GM18909 (cell line): ENCODE data around the gene RASA4B.
"Not testable (repeated sequence)": the region's sequence is repeated elsewhere in the genome, so short reads cannot be mapped to it uniquely, and the experiment has no call there.

ENCODE experiments used
- ATAC-seq: cut with Tn5 transposase; IDR thresholded peaks from one replicate; pipeline ENCODE4 v1.9.1; 2021; ENCODE audit warnings: mild to moderate bottlenecking; ENCODE audit not compliant: unreplicated experiment, poor library complexity

The RASA4B gene

DNA sequence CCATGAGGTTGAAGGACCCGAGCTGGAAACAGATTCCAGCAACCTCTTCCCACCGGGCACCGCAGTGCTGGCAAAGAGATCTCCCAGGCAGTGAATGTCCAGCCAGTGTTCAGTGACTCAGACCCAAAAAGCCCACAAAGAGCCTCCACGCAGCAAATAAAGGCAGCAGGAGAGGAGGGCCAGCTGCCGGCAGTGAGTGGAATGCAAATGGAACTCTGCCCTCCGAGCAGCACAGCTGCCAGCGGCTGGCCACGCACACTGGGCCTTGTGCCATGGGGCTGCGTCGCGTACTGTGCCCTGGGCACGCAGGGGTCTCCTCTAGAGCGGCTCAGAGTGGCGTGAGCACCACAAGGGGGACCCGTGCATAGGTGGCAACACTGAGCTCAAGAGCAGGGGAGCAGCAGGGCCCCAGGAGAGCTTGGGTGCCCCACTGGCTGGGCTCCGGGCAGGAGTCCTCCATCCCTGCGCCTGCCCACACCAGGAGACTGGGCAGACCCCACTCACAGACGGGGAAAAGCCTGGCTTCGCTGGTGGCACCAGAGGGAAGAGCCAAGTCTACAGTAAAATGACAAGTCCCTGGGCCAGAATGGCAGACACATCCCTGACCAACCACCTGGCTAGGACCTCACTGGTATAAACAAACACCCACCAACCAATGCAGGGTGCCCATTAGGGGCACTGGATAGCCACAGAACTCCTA lies 42.7 kb downstream of the RASA4B start:
- not testable (repeated sequence) for ATAC-seq

- not testable (repeated sequence) for ATAC-seq
These were observed 43.5 kb downstream of the RASA4B start for GRCh38 chr7:102474116-102474515.

DNA sequence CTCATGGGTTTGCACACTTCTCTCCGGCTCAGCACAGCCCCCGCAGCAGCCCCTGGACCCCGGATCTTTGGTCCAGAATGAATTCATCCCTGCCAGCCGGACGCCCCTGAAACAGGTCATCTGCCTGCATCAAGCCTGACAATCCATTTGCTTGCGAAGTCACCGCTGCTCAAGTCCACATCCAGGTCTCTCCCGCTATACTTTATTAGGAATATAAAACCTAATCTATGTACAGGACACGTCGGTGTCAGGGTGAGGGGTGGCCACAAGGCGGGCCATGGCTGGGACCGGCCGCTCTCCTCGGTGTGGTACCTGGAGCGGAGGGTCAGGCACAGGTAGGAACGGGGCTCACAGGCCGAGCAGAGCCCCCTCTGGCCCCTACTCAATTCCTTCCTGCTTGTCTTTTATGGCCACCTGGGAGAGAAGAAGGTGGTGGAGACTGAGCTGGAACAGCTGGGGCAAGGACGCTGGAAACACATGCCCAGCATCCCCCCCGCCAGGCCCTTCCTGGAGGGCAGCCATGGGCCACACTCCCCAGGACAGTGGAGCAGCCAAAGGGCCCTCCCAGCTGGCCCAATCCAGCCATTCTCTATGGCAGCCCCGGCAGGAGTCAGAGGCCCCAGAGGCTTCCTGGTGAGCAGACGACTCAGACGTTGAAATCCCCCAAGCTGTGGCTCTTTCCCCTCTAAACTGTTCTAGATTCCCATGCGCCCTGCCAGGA lies 44.1 kb downstream of the RASA4B start:
- no peak for ATAC-seq

- ATAC-seq = no peak
These were observed 45.2 kb downstream of the RASA4B start for GRCh38 chr7:102472126-102473041.

DNA sequence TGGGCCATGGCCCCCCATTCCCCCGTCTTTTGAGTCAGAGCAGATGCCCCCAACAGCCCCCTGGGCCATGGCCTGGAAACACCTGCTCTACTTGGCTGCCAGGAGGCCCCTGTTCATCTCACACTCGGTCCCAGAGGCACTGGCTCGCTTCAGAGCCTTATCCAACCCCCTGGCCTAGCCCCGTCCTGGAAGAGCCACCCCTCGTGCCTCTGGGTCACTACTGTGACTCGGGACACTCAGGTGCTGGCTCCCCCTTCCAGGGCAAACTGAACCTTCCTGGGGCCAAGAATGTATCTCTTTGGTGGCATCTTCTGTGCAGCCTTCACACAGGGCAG lies 45.8 kb downstream of the RASA4B start:
- no peak for ATAC-seq

- ATAC-seq = no peak
These were observed 47.4 kb downstream of the RASA4B start for GRCh38 chr7:102469972-102470825.

- no peak for ATAC-seq
These were observed 48.1 kb downstream of the RASA4B start for GRCh38 chr7:102469351-102469971.

- no peak for ATAC-seq
These were observed 48.9 kb downstream of the RASA4B start for GRCh38 chr7:102468478-102469350.

GRCh38 chr7:102467581-102468477 lies 49.7 kb downstream of the RASA4B start:
- no peak for ATAC-seq

DNA sequence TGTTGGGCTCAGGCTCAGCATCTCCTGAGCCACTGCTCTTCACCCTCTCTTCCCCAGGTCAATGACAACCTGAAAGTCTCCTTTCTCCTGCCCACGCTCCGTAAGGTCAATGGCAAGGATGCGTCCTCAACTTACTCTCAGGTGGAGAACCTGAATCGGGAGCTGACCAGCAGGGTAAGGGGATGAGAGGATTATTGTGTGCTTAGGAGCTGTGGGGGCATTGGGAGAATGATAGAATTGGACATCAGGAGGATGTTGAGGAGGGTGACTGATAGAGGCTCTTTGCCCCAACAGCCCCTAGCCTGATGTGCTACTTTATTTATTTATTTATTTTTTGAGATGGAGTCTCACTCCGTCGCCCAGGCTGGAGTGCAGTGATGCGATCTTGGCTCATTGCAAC lies 51.5 kb downstream of the RASA4B start:
- ATAC-seq = no peak

GRCh38 chr7:102464577-102465280 lies 52.8 kb downstream of the RASA4B start, which contains the start of the genes ALKBH4 and LRWD1:
Gene ALKBH4, minus strand, starts transcription at chr7:102464863. Its CDS starts 27 bp downstream, at chr7:102464836.
Gene LRWD1, plus strand, starts transcription at chr7:102464984. Its CDS starts 97 bp downstream, at chr7:102465081.
- ATAC-seq = peak; percentile 90

DNA sequence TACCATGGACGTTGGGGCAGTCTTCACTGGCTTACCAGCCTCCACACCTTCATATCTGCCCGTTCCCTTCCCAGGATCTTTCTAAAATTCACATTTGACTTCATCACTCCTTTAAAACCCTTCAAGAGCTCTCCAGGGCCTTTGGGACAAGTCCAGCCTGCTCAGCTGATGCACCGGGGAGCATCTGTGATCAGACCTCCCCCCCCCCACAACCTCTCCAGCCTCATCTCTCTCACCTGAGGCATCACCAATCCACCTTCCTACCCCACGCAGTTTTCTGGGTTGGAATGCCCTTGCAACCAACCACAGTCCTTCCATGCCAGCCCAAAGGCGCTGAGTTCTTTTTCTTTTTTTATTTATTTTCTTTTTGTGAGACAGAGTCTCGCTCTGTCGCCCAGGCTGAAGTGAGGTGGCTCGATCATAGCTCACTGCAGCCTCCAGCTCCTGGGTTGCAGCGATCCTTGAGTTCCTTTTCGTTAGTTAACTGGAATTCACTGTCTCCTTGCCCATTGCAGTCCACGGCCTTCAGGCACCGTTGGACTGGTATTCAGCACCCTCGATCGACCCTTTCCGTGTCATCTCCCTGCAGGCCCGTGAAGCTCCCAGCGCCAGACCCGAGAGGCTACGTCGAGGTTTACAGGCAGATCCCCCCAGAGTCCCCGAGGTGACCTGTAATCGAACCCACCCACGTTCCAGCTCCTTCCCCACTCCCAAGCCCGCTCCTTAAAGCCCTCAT lies 53.6 kb downstream of the RASA4B start:
- no peak for ATAC-seq

GRCh38 chr7:102460467-102460866 lies 57.1 kb downstream of the RASA4B start:
- ATAC-seq = no peak

DNA sequence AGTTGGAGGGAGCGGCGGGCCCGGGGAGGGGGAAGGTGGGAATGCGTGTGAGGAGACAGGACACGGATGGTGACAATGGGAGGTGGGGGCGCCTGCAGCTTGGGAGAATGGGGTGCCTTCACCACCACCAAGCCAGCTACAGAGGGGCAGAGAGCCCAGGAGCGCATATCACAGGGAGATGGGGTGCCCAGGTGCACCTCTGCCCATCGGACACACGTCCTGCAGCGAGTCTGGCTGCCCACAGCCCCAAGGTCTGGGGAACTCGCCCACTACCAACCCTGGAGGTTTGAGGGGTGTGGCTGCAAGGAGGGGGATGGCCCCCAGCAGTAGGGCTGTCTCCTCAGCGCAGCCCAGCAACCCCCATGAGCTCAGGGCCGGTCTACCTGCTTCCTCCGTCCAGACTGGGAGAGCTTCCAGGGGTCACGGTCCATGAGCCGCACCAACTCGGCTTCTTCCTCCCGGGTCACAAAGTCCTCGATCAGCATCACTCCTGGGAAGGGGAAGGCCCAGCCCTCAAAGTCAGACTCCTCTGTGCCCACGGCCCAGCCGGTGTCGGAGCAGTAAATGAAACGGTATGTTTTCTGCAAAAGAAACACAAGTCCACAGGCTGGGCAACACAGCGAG lies 58.2 kb downstream of the RASA4B start:
- ATAC-seq = no peak

GRCh38 chr7:102457352-102457924 lies 60.1 kb downstream of the RASA4B start:
- no peak for ATAC-seq
